Spinal cord (tissue), 10 donors: ENCODE measurements around the gene PLS1. TPM values are rescaled to one million over a fixed set of nuclear protein-coding genes. Genes with fewer than 3 reads are reported as not detected.
"Not testable (repeated sequence)": the region's sequence is repeated elsewhere in the genome, so short reads cannot be mapped to it uniquely, and the experiment has no call there.

Experiments used
- DNase-seq, 6 donors: peaks; one replicate each; pipeline versions ENCODE4 v3.0.0 to v3.0.0-alpha.2; 2013 to 2015; ENCODE audit warnings: low spot score in 6 of 6, low read depth in 4 of 6
- H3K27ac ChIP-seq: one replicate; pipeline ENCODE4 v1.5.1; 2013; ENCODE audit warnings: low read depth, low read length, control low read depth
- H3K27me3 ChIP-seq: one replicate; pipeline ENCODE4 v1.6.1; 2013; ENCODE audit warnings: low read length; ENCODE audit not compliant: control insufficient read depth, insufficient read depth
- H3K36me3 ChIP-seq: one replicate; pipeline ENCODE4 v1.6.1; 2013; ENCODE audit warnings: low read length; ENCODE audit not compliant: control insufficient read depth, insufficient read depth
- H3K4me1 ChIP-seq: one replicate; pipeline ENCODE4 v1.6.1; 2013; ENCODE audit warnings: low read length; ENCODE audit not compliant: control insufficient read depth, insufficient read depth
- H3K4me3 ChIP-seq: one replicate; pipeline ENCODE4 v1.5.1; 2013; ENCODE audit warnings: low read depth, low read length, control low read depth
- H3K9me3 ChIP-seq: one replicate; pipeline ENCODE4 v1.6.1; 2013; ENCODE audit warnings: low read length; ENCODE audit not compliant: control insufficient read depth, insufficient read depth
- WGBS: methylation state at CpG from one replicate; pipeline ENCODE4 v1.1.5; 2013; ENCODE audit warnings: missing lambda C conversion rate; ENCODE audit not compliant: insufficient coverage; 5-methylcytosine and 5-hydroxymethylcytosine counted together
- polyA plus RNA-seq, 2 donors: library from polyadenylated mRNA; unstranded; fragments of 120-200 nt; gene quantifications; one replicate each; pipeline ENCODE4 v1.2.1, GENCODE V29; 2013; ENCODE audit not compliant: insufficient read length in 2 of 2
- total RNA-seq, 2 donors: library from RNA; depleted of rRNA in 1 of 2; stranded (reverse); fragments of 120-200 nt in 1 of 2; fragments of >200 nt in 1 of 2; gene quantifications; one replicate each; pipeline versions ENCODE4 v1.2.3 to v1.2.4, GENCODE V29; 2013 to 2014
- donor health status: healthy.

PLS1 gene
- total and polyA plus RNA-seq, 4 donors: 3.1 to 4.7 (median 3.6) TPM

- DNase-seq, H3K4me3 ChIP-seq, H3K27me3 ChIP-seq, H3K4me1 ChIP-seq, H3K9me3 ChIP-seq, H3K36me3 ChIP-seq, H3K27ac ChIP-seq: not testable (repeated sequence)
- 80% methylated on average over 1 of the region's 7 CpGs for WGBS
These were observed 3.9 kb upstream of the PLS1 start for GRCh38 chr3:142592268-142592667.

GRCh38 chr3:142595141-142595540 lies 1.1 kb upstream of the PLS1 start:
- Histone ChIP-seq H3K9me3 (no peaks in the 10 kb centered on the region), H3K27me3 (peaks cover 7% of the 10 kb centered on the region), H3K4me1 (peaks cover 3% of the 10 kb centered on the region), H3K36me3 (no peaks in the 10 kb centered on the region), H3K4me3 (no peak overlapping the region), H3K27ac (no peak overlapping the region)
- DNase-seq: no peak
- no CpG with 5 or more reads among the region's 1 CpG for WGBS

- Histone ChIP-seq H3K27ac (no peak overlapping the region), H3K4me1 (peaks cover 3% of the 10 kb centered on the region), H3K36me3 (no peaks in the 10 kb centered on the region), H3K4me3 (peak overlapping the region; percentile 66), H3K27me3 (peaks cover 7% of the 10 kb centered on the region), H3K9me3 (no peaks in the 10 kb centered on the region)
- 0% methylated on average over 1 of the region's 7 CpGs for WGBS
- no peak for DNase-seq
These were observed 627 bp upstream of the PLS1 start for GRCh38 chr3:142595581-142595950.

GRCh38 chr3:142596726-142597088 lies 514 bp downstream of the PLS1 start:
- Histone ChIP-seq H3K27ac (no peak overlapping the region), H3K27me3 (peaks cover 7% of the 10 kb centered on the region), H3K4me1 (peaks cover 3% of the 10 kb centered on the region), H3K36me3 (no peaks in the 10 kb centered on the region), H3K4me3 (peak overlapping the region; percentile 66), H3K9me3 (no peaks in the 10 kb centered on the region)
- WGBS: 11% methylated on average over 4 of the region's 5 CpGs
- no peak for DNase-seq

- no peak overlapping the region for H3K27ac ChIP-seq
- WGBS: 79% methylated on average over 2 of the region's 3 CpGs
- no peaks in the 10 kb centered on the region for H3K9me3 ChIP-seq
- no peaks in the 10 kb centered on the region for H3K36me3 ChIP-seq
- DNase-seq: no peak
- H3K27me3 ChIP-seq: peaks cover 7% of the 10 kb centered on the region
- no peak overlapping the region for H3K4me3 ChIP-seq
- peaks cover 3% of the 10 kb centered on the region for H3K4me1 ChIP-seq
These were observed 1.7 kb downstream of the PLS1 start for GRCh38 chr3:142597906-142598305.

- WGBS: 100% methylated on average over 1 of the region's 4 CpGs
- Histone ChIP-seq H3K9me3 (no peaks in the 10 kb centered on the region), H3K27me3 (peaks cover 7% of the 10 kb centered on the region), H3K4me3 (no peak overlapping the region), H3K36me3 (no peaks in the 10 kb centered on the region), H3K27ac (no peak overlapping the region), H3K4me1 (no peaks in the 10 kb centered on the region)
- DNase-seq: no peak
These were observed 5.5 kb downstream of the PLS1 start for GRCh38 chr3:142601713-142602112.

- WGBS: 94% methylated on average over 8 of the region's 13 CpGs
- Histone ChIP-seq H3K27ac (no peak overlapping the region), H3K27me3 (no peaks in the 10 kb centered on the region), H3K4me3 (no peak overlapping the region), H3K36me3 (no peaks in the 10 kb centered on the region), H3K9me3 (no peaks in the 10 kb centered on the region), H3K4me1 (no peaks in the 10 kb centered on the region)
- DNase-seq: no peak
These were observed 6.6 kb downstream of the PLS1 start for GRCh38 chr3:142602619-142603385.

GRCh38 chr3:142603386-142603705 lies 7.2 kb downstream of the PLS1 start:
- H3K4me1 ChIP-seq, H3K36me3 ChIP-seq, H3K9me3 ChIP-seq, H3K27me3 ChIP-seq, DNase-seq, H3K4me3 ChIP-seq, H3K27ac ChIP-seq: not testable (repeated sequence)
- 94% methylated on average over 5 of the region's 7 CpGs for WGBS

- DNase-seq: no peak
- no peak overlapping the region for H3K4me3 ChIP-seq
- no peaks in the 10 kb centered on the region for H3K9me3 ChIP-seq
- H3K4me1 ChIP-seq: no peaks in the 10 kb centered on the region
- no peaks in the 10 kb centered on the region for H3K27me3 ChIP-seq
- H3K27ac ChIP-seq: no peak overlapping the region
- no peaks in the 10 kb centered on the region for H3K36me3 ChIP-seq
These were observed 8.7 kb downstream of the PLS1 start for GRCh38 chr3:142604940-142605339.

GRCh38 chr3:142608631-142609030 lies 12.4 kb downstream of the PLS1 start:
- Histone ChIP-seq H3K4me3 (no peak overlapping the region), H3K27ac (no peak overlapping the region), H3K9me3 (no peaks in the 10 kb centered on the region), H3K4me1 (no peaks in the 10 kb centered on the region), H3K27me3 (no peaks in the 10 kb centered on the region), H3K36me3 (no peaks in the 10 kb centered on the region)
- 100% methylated on average over 1 of the region's 1 CpG for WGBS
- DNase-seq: no peak
